Neural progenitor cell (in vitro differentiated cells): Measurements from ENCODE around the gene AP1M1.

Source experiments
- CTCF ChIP-seq: fragments of 200-600 bp; sonication (generic); IDR thresholded peaks from 2 replicates; pipeline ENCODE4 v1.5.1; 2017; ENCODE audit warnings: antibody characterized with exemption, mild to moderate bottlenecking
- EZH2 ChIP-seq: fragments of 200-600 bp; sonication (generic); IDR thresholded peaks from 2 replicates; pipeline ENCODE4 v1.6.1; 2017; ENCODE audit warnings: antibody characterized with exemption, mild to moderate bottlenecking, moderate library complexity

DNA sequence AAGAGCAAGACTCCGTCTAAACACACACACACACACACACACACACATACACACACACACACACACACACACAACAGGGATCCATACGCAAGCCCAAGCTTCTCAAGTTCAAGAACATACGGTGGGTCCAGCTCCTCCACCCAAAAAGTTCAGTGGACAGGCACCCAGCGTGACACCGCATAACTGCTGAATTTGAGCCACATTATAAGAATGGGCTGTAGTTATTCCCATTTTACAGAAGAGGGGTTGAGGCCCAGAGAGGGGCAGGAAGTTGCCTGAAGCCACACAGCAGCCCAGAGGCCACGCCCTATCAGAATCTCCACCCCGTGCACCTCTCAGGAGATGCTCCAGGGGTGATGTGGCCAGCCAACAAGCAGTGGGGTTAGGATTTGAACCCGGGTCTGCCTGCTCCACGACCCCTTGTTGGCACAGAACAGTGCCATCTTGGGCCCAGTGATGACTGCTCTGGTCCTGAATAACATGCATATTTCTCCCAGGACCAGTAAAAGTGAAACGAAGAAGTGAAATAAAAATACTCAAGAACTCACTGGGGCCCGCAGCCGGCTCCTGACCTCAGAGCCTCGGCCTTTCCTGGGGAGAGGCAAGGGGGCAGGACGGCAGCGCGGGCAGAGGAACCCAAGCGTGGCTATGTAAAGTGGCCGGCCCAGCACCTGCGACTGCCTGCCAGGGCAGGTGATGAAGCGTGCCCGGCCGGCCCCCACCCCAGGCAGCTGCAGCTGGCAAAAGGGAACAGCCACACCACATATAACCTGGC lies 61.9 kb downstream of the AP1M1 start:
- TF ChIP-seq CTCF (no peak), EZH2 (no peak)
